Panc1 (cell line): ENCODE results near the gene ABCC3. TPM values are rescaled to one million over a fixed set of nuclear protein-coding genes. Genes with fewer than 3 reads are reported as not detected.

ENCODE experiments used
- ATAC-seq: fragments of 200-7000 bp; cut with Tn5 transposase; 2 replicates; pipeline ENCODE4 v1.9.1; 2020; ENCODE audit warnings: mild to moderate bottlenecking, moderate library complexity
- BruUV-seq: library from RNA; stranded (reverse); fragments of 400-500 nt; replicated peaks from 2 replicates; lab custom pipeline; 2021; lab: Mats Ljungman, UMichigan
- CTCF ChIA-PET: fragments of 300-600 bp; sonication (Branson Sonifier 250); formaldehyde crosslinking; loops from one replicate; lab custom pipeline; 2022; ENCODE audit warnings: antibody characterized with exemption; lab: Charles Lee
- POLR2A ChIA-PET: fragments of 300-600 bp; sonication (Branson Sonifier 250); formaldehyde crosslinking; loops from one replicate; lab custom pipeline; 2022; ENCODE audit warnings: antibody characterized with exemption; lab: Charles Lee
- DNase-seq: peaks from one replicate; pipeline ENCODE4 v3.0.0-alpha.2; 2010; ENCODE audit warnings: low read depth, low spot score
- H3K27ac ChIP-seq: 2 replicates; pipeline ENCODE4 v1.5.1; 2011; ENCODE audit warnings: mild to moderate bottlenecking, low read length, inconsistent platforms
- H3K27me3 ChIP-seq: fragments of 200-500 bp; sonication (Bioruptor generic); 2 replicates; pipeline ENCODE4 v1.6.0; 2014; ENCODE audit warnings: low read length, inconsistent platforms; ENCODE audit not compliant: control insufficient read depth, insufficient read depth
- H3K36me3 ChIP-seq: fragments of 200-500 bp; sonication (Bioruptor generic); 2 replicates; pipeline ENCODE4 v1.5.1; 2014; ENCODE audit warnings: inconsistent platforms, mild to moderate bottlenecking, low read length, moderate library complexity; ENCODE audit not compliant: control insufficient read depth, insufficient read depth
- H3K4me1 ChIP-seq: 2 replicates; pipeline ENCODE4 v1.5.1; 2011; ENCODE audit warnings: inconsistent platforms, mild to moderate bottlenecking, low read length, moderate library complexity; ENCODE audit not compliant: control insufficient read depth, insufficient read depth
- H3K4me3 ChIP-seq, 2 experiments: 2 replicates each; pipeline ENCODE4 v1.5.1; 2011 to 2012; ENCODE audit warnings: low read depth in 2 of 2, low read length in 2 of 2, mild to moderate bottlenecking in 2 of 2, inconsistent platforms in 1 of 2, moderate library complexity in 1 of 2
- H3K9me3 ChIP-seq: fragments of 200-500 bp; sonication (Bioruptor generic); 2 replicates; pipeline ENCODE4 v1.5.1; 2014; ENCODE audit warnings: low read depth, mild to moderate bottlenecking, inconsistent platforms, low read length, moderate library complexity; ENCODE audit not compliant: control insufficient read depth, insufficient read depth
- CTCF ChIP-seq: fragments of 450-650 bp; IDR thresholded peaks from 2 replicates; pipeline ENCODE4 v1.5.1; 2017; ENCODE audit warnings: mild to moderate bottlenecking
- POLR2AphosphoS5 ChIP-seq: IDR thresholded peaks from 2 replicates; pipeline ENCODE4 v1.6.1; 2012; ENCODE audit warnings: mild to moderate bottlenecking, low read depth, low read length, moderate library complexity
- REST ChIP-seq, 2 experiments: IDR thresholded peaks; 2 replicates each; pipeline ENCODE4 v1.6.1; 2011 to 2012; ENCODE audit warnings: low read depth in 2 of 2, control low read depth in 1 of 2, low read length in 1 of 2, mild to moderate bottlenecking in 1 of 2, moderate library complexity in 1 of 2; ENCODE audit not compliant: insufficient read depth in 1 of 2
- SIN3A ChIP-seq: IDR thresholded peaks from 2 replicates; pipeline ENCODE4 v1.6.1; 2012; ENCODE audit warnings: low read depth, mild to moderate bottlenecking, low read length, moderate library complexity, borderline replicate concordance; ENCODE audit not compliant: insufficient read depth
- TCF7L2 ChIP-seq: IDR thresholded peaks from 2 replicates; pipeline ENCODE4 v1.6.1; 2011; ENCODE audit warnings: mild to moderate bottlenecking, low read depth, low read length, inconsistent platforms
- in situ Hi-C: cut with HindIII; loops from 2 replicates; pipeline ENCODE4 v1.10.0; 2016; ENCODE audit warnings: low sequenced_read_pairs, low pct_unique_long_range_greater_than_20kb
- intact Hi-C: fragments of 100-400 bp; cut with micrococcal nuclease; formaldehyde crosslinking; loops from one replicate; pipeline ENCODE4 v1.10.0; 2022; ENCODE audit not compliant: unreplicated experiment
- total RNA-seq: library from RNA; stranded (reverse); gene quantifications from one replicate; pipeline ENCODE4 v1.2.1, GENCODE V29; 2021; ENCODE audit not compliant: unreplicated experiment

Gene ABCC3
- total RNA-seq, 1 experiment from 2014 or later = 128 TPM

- DNase-seq (no peak), ATAC-seq (no peak)
- no TSS peak for BruUV-seq
- Histone ChIP-seq H3K27me3 (no peaks in the 10 kb centered on the region), H3K9me3 (no peaks in the 10 kb centered on the region), H3K27ac (no peak overlapping the region), H3K4me3 (no peak overlapping the region), H3K4me1 (peaks cover 2% of the 10 kb centered on the region; the same call in 1 of the 2 replicates), H3K36me3 (no peaks in the 10 kb centered on the region; the same call in 1 of the 2 replicates)
- POLR2A ChIA-PET = no interaction called here
- CTCF ChIA-PET = interaction anchor here (0.6 to 0.7 kb wide), 2 partner anchors 53 to 313 kb away, joined by 3 read pairs; no protein-coding TSS in a partner anchor
- TF ChIP-seq TCF7L2 (no peak), SIN3A (no peak), POLR2AphosphoS5 (no peak), CTCF (no peak), REST (IDR thresholded peaks at IDR 0.05; ENCODE audit: insufficient read depth in 1 of 2, low read depth in 2 of 2, low read length in 1 of 2) (no peak)
- in situ Hi-C loops = no loop called here
- intact Hi-C loops = no loop called here
These were observed 25.2 kb upstream of the ABCC3 start for GRCh38 chr17:50609380-50610074.

- CTCF ChIA-PET = no interaction called here
- in situ Hi-C loops = no loop called here
- ATAC-seq = no peak
These were observed 23.0 kb upstream of the ABCC3 start for GRCh38 chr17:50611634-50612033.

More at GRCh38 chr17:50611634-50612033, 23.0 kb upstream of the ABCC3 start:
- H3K27me3 ChIP-seq = no peaks in the 10 kb centered on the region
- H3K9me3 ChIP-seq = no peaks in the 10 kb centered on the region
- intact Hi-C loops = no loop called here
- DNase-seq = no peak
- no peak overlapping the region for H3K4me3 ChIP-seq
- H3K27ac ChIP-seq = no peak overlapping the region
- no peaks in the 10 kb centered on the region; the same call in 1 of the 2 replicates for H3K36me3 ChIP-seq
- no peaks in the 10 kb centered on the region for H3K4me1 ChIP-seq
- no peak for TF ChIP-seq REST (IDR thresholded peaks at IDR 0.05; ENCODE audit: insufficient read depth in 1 of 2, low read depth in 2 of 2, low read length in 1 of 2)
- TF ChIP-seq SIN3A = no peak
- no peak for TF ChIP-seq POLR2AphosphoS5
- TF ChIP-seq TCF7L2 = no peak
- no peak for TF ChIP-seq CTCF
- BruUV-seq = no TSS peak
- POLR2A ChIA-PET = no interaction called here
